SK-N-SH treated with all-trans-retinoic acid at 6 μM for 48 hours (cell line): ENCODE data around the gene NAALADL2.

Source experiments
- BACH2 ChIP-seq: fragments of 250-450 bp; sonication (Bioruptor Pico); IDR thresholded peaks from 2 replicates; pipeline ENCODE4 v1.9.0; 2021; ENCODE audit warnings: mild to moderate bottlenecking, borderline replicate concordance
- CREB5 ChIP-seq: fragments of 250-450 bp; sonication (Bioruptor Pico); IDR thresholded peaks from 2 replicates; pipeline ENCODE4 v1.5.1; 2020; ENCODE audit warnings: low read depth, mild to moderate bottlenecking, moderate library complexity
- CSDC2 ChIP-seq: fragments of 250-450 bp; sonication (Bioruptor Pico); IDR thresholded peaks from 2 replicates; pipeline ENCODE4 v1.5.0; 2020; ENCODE audit warnings: mild to moderate bottlenecking, moderate library complexity
- GLIS3 ChIP-seq: fragments of 250-450 bp; sonication (Bioruptor Pico); IDR thresholded peaks from 2 replicates; pipeline ENCODE4 v1.5.0; 2020; ENCODE audit warnings: mild to moderate bottlenecking, moderate library complexity
- OSR1 ChIP-seq: fragments of 250-450 bp; sonication (Bioruptor Pico); IDR thresholded peaks from 2 replicates; pipeline ENCODE4 v1.8.0; 2022; ENCODE audit warnings: moderate library complexity, mild to moderate bottlenecking, inconsistent platforms
- PATZ1 ChIP-seq: fragments of 250-450 bp; sonication (Bioruptor Pico); IDR thresholded peaks from 2 replicates; pipeline ENCODE4 v1.8.0; 2020; ENCODE audit warnings: mild to moderate bottlenecking, moderate library complexity, borderline replicate concordance
- PPARA ChIP-seq: fragments of 250-450 bp; sonication (Bioruptor Pico); IDR thresholded peaks from 2 replicates; pipeline ENCODE4 v1.5.0; 2020; ENCODE audit warnings: mild to moderate bottlenecking, borderline replicate concordance
- RARB ChIP-seq: fragments of 250-450 bp; sonication (Bioruptor Pico); IDR thresholded peaks from 2 replicates; pipeline ENCODE4 v1.8.0; 2021; ENCODE audit warnings: mild to moderate bottlenecking, moderate library complexity
- ZFP3 ChIP-seq: fragments of 250-450 bp; sonication (Bioruptor Pico); IDR thresholded peaks from 2 replicates; pipeline ENCODE4 v1.5.0; 2020; ENCODE audit warnings: mild to moderate bottlenecking, moderate library complexity
- ZNF565 ChIP-seq: fragments of 450-650 bp; formaldehyde crosslinking; conservative IDR thresholded peaks from 2 replicates; pipeline ENCODE4 v1.5.0; 2020; ENCODE audit warnings: low read depth, mild to moderate bottlenecking, moderate library complexity

- no peak for TF ChIP-seq RARB
- TF ChIP-seq GLIS3 (CRISPR knock-in tag): no peak
- no peak for TF ChIP-seq OSR1
- no peak for TF ChIP-seq CREB5
- TF ChIP-seq PATZ1 (CRISPR knock-in tag): no peak
- no peak for TF ChIP-seq CSDC2 (CRISPR knock-in tag)
- no peak for TF ChIP-seq PPARA (CRISPR knock-in tag)
- TF ChIP-seq BACH2 (CRISPR knock-in tag): no peak
- TF ChIP-seq ZFP3 (CRISPR knock-in tag): no peak
- no peak for TF ChIP-seq ZNF565 (CRISPR knock-in tag)
Measured at GRCh38 chr3:175679568-175679967, 820.4 kb downstream of the NAALADL2 start.
